Tibial artery (tissue), 4 donors: ENCODE data around the gene DEFB132.
A peak's percentile ranks its signal among the peaks of the same experiment; 100 is the strongest.

Experiments used
- DNase-seq, 2 donors: peaks; one replicate each; pipeline ENCODE4 v3.0.0-alpha.2; 2019
- H3K27ac ChIP-seq, 2 donors: fragments of 200-600 bp; sonication (generic) in 1 of 2; 1 replicate in 1 of 2; 2 replicates in 1 of 2; pipeline ENCODE4 v1.5.1; 2018 to 2019; ENCODE audit warnings: mild to moderate bottlenecking in 1 of 2
- H3K27me3 ChIP-seq, 2 donors: fragments of 200-600 bp; sonication (generic) in 1 of 2; one replicate each; pipeline versions ENCODE4 v1.5.1 to v1.6.0; 2016 to 2019
- H3K36me3 ChIP-seq, 3 donors: fragments of 200-600 bp; sonication (generic) in 2 of 3; one replicate each; pipeline ENCODE4 v1.5.1; 2016 to 2019; ENCODE audit warnings: mild to moderate bottlenecking in 2 of 3
- H3K4me1 ChIP-seq, 4 donors: fragments of 200-600 bp; sonication (generic) in 2 of 4; 1 replicate in 3 of 4; 2 replicates in 1 of 4; pipeline ENCODE4 v1.5.1; 2016 to 2019
- H3K4me3 ChIP-seq, 2 donors: fragments of 200-600 bp; sonication (generic) in 1 of 2; 1 replicate in 1 of 2; 2 replicates in 1 of 2; pipeline ENCODE4 v1.5.1; 2018 to 2019; ENCODE audit warnings: mild to moderate bottlenecking in 2 of 2
- H3K9me3 ChIP-seq, 3 donors: fragments of 200-600 bp; sonication (generic) in 1 of 3; one replicate each; pipeline ENCODE4 v1.5.1; 2016 to 2019
- CTCF ChIP-seq, 2 experiments: fragments of 200-600 bp in 1 of 2; fragments of 450-650 bp in 1 of 2; IDR thresholded peaks; one replicate each; pipeline ENCODE4 v1.5.1; 2017 to 2019; ENCODE audit warnings: antibody characterized with exemption in 2 of 2, mild to moderate bottlenecking in 1 of 2, moderate library complexity in 1 of 2
- intact Hi-C: fragments of 100-400 bp; cut with DNase I; formaldehyde crosslinking; loops from one replicate; pipeline ENCODE4 v1.15.0; 2023; ENCODE audit warnings: low total_unique reads

The DEFB132 gene

GRCh38 chr20:290084-290831, 32.7 kb downstream of the DEFB132 start, which contains the start of gene C20orf96:
TSS of gene C20orf96 (minus strand) at chr20:290750. CDS start at chr20:290610, 140 bp downstream.
- Histone ChIP-seq H3K36me3 (no peaks in the 10 kb centered on the region), H3K27ac (peak within 1 kb of the TSS; percentile 73 to 89), H3K9me3 (no peaks in the 10 kb centered on the region), H3K4me3 (peak within 1 kb of the TSS; percentile 57 to 67), H3K4me1 (peaks cover 0 to 18% (median 10%) of the 10 kb centered on the region in 4 donors), H3K27me3 (no peaks in the 10 kb centered on the region)
- peak; percentile 50 to 52 for TF ChIP-seq CTCF (IDR thresholded peaks at IDR 0.05)
- intact Hi-C loops: no loop called here
- DNase-seq: peak; percentile 91 to 95

GRCh38 chr20:294602-295001, 37.1 kb downstream of the DEFB132 start:
- no peak for TF ChIP-seq CTCF (IDR thresholded peaks at IDR 0.05)
- intact Hi-C loops: no loop called here
- no peak for DNase-seq

GRCh38 chr20:295804-296203, 38.3 kb downstream of the DEFB132 start:
- intact Hi-C loops: loop anchor here (2.0 kb wide), 1 partner anchor 29 kb away; the partner anchor contains the start of gene SOX12
- peaks cover 0 to 38% (median 33%) of the 10 kb centered on the region in 4 donors for H3K4me1 ChIP-seq
- DNase-seq: no peak

More at GRCh38 chr20:294602-295001, 37.1 kb downstream of the DEFB132 start:
- no peaks in the 10 kb centered on the region for H3K36me3 ChIP-seq
- peaks cover 0 to 32% (median 26%) of the 10 kb centered on the region in 4 donors for H3K4me1 ChIP-seq
- no peak overlapping the region for H3K27ac ChIP-seq
- H3K9me3 ChIP-seq: no peaks in the 10 kb centered on the region
- no peak overlapping the region for H3K4me3 ChIP-seq
- H3K27me3 ChIP-seq: no peaks in the 10 kb centered on the region

GRCh38 chr20:297098-297924, 39.8 kb downstream of the DEFB132 start, which contains the start of gene ZCCHC3:
TSS of gene ZCCHC3 (plus strand) at chr20:297570. CDS start at chr20:297587, 17 bp downstream.
- TF ChIP-seq CTCF (IDR thresholded peaks at IDR 0.05): peak; percentile 8 to 21
- peak; percentile 83 to 95 for DNase-seq
- H3K27ac ChIP-seq: peak within 1 kb of the TSS; percentile 97 to 100
- H3K4me3 ChIP-seq: peak within 1 kb of the TSS; percentile 88 to 92
- peaks cover 0 to 10% (median 0%) of the 10 kb centered on the region in 3 donors for H3K36me3 ChIP-seq
- intact Hi-C loops: loop anchor here (2.0 kb wide), 1 partner anchor 27 kb away; the partner anchor contains the start of gene SOX12
- no peaks in the 10 kb centered on the region for H3K27me3 ChIP-seq
- H3K4me1 ChIP-seq: peaks cover 0 to 40% (median 30%) of the 10 kb centered on the region in 4 donors
- H3K9me3 ChIP-seq: no peaks in the 10 kb centered on the region

More at GRCh38 chr20:295804-296203, 38.3 kb downstream of the DEFB132 start:
- Histone ChIP-seq H3K9me3 (no peaks in the 10 kb centered on the region), H3K27me3 (no peaks in the 10 kb centered on the region), H3K27ac (no peak overlapping the region), H3K4me3 (no peak overlapping the region), H3K36me3 (no peaks in the 10 kb centered on the region)
- TF ChIP-seq CTCF (IDR thresholded peaks at IDR 0.05): no peak
